Stimulated activated CD4-positive, alpha-beta T cell treated with anti-CD3 and anti-CD28 coated beads, Interleukin-4, amount 100 ng/mL, for 4 hours (primary cell): Measurements from ENCODE around the gene CPNE4.
"Not testable (repeated sequence)": the region's sequence is repeated elsewhere in the genome, so short reads cannot be mapped to it uniquely, and the experiment has no call there.

ENCODE experiments used
- DNase-seq, 2 experiments: peaks; one replicate each; pipeline ENCODE4 v3.0.0-alpha.2; 2020

CPNE4 gene

GRCh38 chr3:131518680-131519079 lies 516.1 kb downstream of the CPNE4 start:
- DNase-seq = no peak

GRCh38 chr3:131505421-131505820 lies 529.4 kb downstream of the CPNE4 start:
- no peak for DNase-seq

DNA sequence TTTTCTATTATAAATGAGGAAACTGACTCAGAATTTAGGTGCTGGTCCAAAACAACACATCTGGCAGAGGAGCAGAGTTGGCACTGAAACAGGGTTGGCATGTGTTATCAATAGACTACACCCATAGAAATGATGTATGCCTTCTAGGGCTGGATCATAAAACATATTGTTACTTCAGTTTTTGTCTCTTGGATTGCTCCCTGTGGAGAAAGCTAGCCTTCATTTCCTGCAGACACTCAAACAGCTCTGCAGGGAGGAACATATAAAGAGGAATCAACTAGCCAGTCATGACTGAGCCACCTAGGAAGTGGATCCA lies 531.5 kb downstream of the CPNE4 start:
- DNase-seq = no peak

- DNase-seq = peak; percentile 79 to 80
Observed at GRCh38 chr3:131502530-131503319, 532.1 kb downstream of the CPNE4 start, which contains the start of gene MRPL3. TSS of gene MRPL3 (minus strand) at chr3:131502971. CDS start at chr3:131502821, 150 bp downstream.

DNA sequence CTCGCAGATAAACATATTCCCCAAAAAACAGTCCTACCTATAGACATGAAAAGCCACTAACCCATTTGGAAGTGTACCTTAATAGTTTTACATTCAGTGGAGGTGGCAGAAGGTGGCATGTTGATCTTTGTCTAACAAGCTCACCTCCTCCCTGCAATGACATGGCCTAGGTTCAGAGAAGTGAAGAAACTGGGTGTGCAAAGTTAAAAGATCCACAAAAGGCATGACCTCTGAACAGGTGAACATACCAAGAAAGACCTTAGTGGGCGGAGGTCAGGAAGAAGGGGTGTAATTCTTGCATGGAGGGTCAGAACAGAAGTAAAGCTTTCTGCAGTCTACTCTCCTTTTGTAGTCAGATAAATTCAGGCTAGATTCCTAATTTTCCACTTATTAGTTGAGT lies 532.9 kb downstream of the CPNE4 start:
- no peak for DNase-seq

- DNase-seq = no peak
Observed at GRCh38 chr3:131494706-131495105, 540.1 kb downstream of the CPNE4 start.

GRCh38 chr3:131491775-131492174 lies 543.0 kb downstream of the CPNE4 start:
- DNase-seq = no peak

DNA sequence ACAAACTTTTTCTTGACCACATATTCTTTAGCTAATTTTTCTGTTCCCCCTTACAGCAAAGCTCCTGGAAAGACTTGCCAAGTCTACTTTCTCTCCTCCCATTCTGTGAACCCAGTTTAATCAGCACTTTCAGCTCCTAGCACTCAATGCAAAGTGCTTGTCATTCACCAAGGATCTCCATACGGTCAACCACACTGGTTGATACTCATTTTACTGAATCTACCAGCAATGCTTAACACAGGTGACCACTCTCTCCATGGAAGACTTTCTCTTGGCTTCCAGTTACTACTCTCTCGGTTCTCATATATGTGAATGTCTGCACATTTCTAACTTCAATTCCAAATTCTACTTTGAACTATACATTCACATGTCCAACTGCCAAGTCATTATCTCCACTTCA lies 543.7 kb downstream of the CPNE4 start:
- DNase-seq = no peak

GRCh38 chr3:131486545-131486944 lies 548.3 kb downstream of the CPNE4 start:
- DNase-seq = not testable (repeated sequence)

GRCh38 chr3:131485119-131485518 lies 549.7 kb downstream of the CPNE4 start:
- no peak for DNase-seq

DNA sequence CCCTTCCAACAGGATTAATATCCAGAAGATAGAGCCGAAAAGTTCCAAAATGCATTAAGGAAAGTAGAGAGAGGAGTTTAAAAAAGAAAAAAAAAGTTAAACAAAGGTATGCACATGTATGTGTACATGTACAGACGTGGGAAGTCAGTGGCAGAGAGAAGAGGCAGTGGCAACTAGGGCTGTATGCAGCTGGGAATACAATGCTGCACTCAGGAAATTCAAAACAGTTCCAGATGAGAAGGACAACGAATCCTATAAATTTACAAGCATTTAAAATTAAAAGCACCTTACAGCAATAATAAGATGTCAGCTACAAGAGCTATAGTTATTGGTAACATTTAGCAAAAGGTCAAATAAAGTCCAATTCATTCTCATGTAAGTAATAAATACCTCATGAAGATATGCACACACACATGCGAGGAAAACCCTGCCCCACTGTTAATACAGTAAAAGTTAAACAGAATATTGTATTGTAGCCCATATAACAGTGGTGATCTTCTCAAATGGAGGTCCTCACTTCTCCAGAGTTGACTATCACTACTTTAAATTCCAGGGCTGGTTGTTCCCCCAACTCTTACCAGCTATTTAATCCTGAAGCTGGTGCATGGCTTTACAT lies 550.2 kb downstream of the CPNE4 start:
- no peak for DNase-seq
